H1 (cell line): Measurements from ENCODE around the gene TTC33.

Source experiments
- CHD2 ChIP-seq: IDR thresholded peaks from 2 replicates; pipeline ENCODE4 v1.6.1; 2012; ENCODE audit warnings: low read length, improper control_type of control experiment
- CTCF ChIP-seq, 3 experiments: IDR thresholded peaks; 1 replicate in 2 of 3; 2 replicates in 1 of 3; pipeline versions ENCODE4 v1.5.1 to v1.6.1; 2011; ENCODE audit warnings: low read length in 3 of 3, mild to moderate bottlenecking in 3 of 3, inconsistent platforms in 2 of 3, low read depth in 1 of 3, moderate library complexity in 1 of 3; ENCODE audit not compliant: insufficient read depth in 1 of 3; ENCODE audit errors: control extremely low read depth in 1 of 3
- EP300 ChIP-seq, 2 experiments: IDR thresholded peaks; 1 replicate in 1 of 2; 2 replicates in 1 of 2; pipeline ENCODE4 v1.6.1; 2011 to 2012; ENCODE audit warnings: low read depth in 2 of 2, low read length in 2 of 2, mild to moderate bottlenecking in 2 of 2, borderline replicate concordance in 1 of 2, inconsistent platforms in 1 of 2, moderate library complexity in 1 of 2
- EZH2 ChIP-seq: fragments of 200-600 bp; sonication (generic); IDR thresholded peaks from 2 replicates; pipeline ENCODE4 v1.7.1; 2012; ENCODE audit warnings: low read depth, mild to moderate bottlenecking, moderate library complexity, low read length, inconsistent platforms; ENCODE audit not compliant: severe bottlenecking
- FOSL1 ChIP-seq: IDR thresholded peaks from 2 replicates; pipeline ENCODE4 v1.6.1; 2011; ENCODE audit warnings: mild to moderate bottlenecking, low read depth, low read length, moderate library complexity; ENCODE audit not compliant: insufficient read depth
- JUND ChIP-seq: IDR thresholded peaks from 2 replicates; pipeline ENCODE4 v1.6.1; 2011; ENCODE audit warnings: mild to moderate bottlenecking, improper control_type of control experiment, low read length
- POLR2A ChIP-seq, 2 experiments: IDR thresholded peaks; 1 replicate in 1 of 2; 2 replicates in 1 of 2; pipeline ENCODE4 v1.6.1; 2011; ENCODE audit warnings: low read depth in 2 of 2, low read length in 2 of 2, mild to moderate bottlenecking in 2 of 2; ENCODE audit errors: control extremely low read depth in 1 of 2
- POLR2AphosphoS5 ChIP-seq: IDR thresholded peaks from 2 replicates; pipeline ENCODE4 v1.6.1; 2011; ENCODE audit warnings: low read depth, low read length
- POU5F1 ChIP-seq: IDR thresholded peaks from 2 replicates; pipeline ENCODE4 v1.6.1; 2011; ENCODE audit warnings: low read depth, mild to moderate bottlenecking, low read length, moderate library complexity
- RFX5 ChIP-seq: IDR thresholded peaks from 2 replicates; pipeline ENCODE4 v1.6.1; 2011; ENCODE audit warnings: low read depth, low read length, improper control_type of control experiment, borderline replicate concordance
- SIN3A ChIP-seq, 2 experiments: IDR thresholded peaks in 1 of 2; conservative IDR thresholded peaks in 1 of 2; 2 replicates each; pipeline ENCODE4 v1.6.1; 2011 to 2012; ENCODE audit warnings: low read length in 2 of 2, improper control_type of control experiment in 1 of 2, low read depth in 1 of 2, mild to moderate bottlenecking in 1 of 2
- USF2 ChIP-seq: IDR thresholded peaks from 2 replicates; pipeline ENCODE4 v1.6.1; 2011; ENCODE audit warnings: low read length, improper control_type of control experiment
- ZNF274 ChIP-seq: IDR thresholded peaks from 2 replicates; pipeline ENCODE4 v1.7.0; 2012; ENCODE audit warnings: low read length, borderline replicate concordance; ENCODE audit errors: extremely low read depth

- TF ChIP-seq CTCF (IDR thresholded peaks at IDR 0.05; ENCODE audit: control extremely low read depth in 1 of 3, insufficient read depth in 1 of 3, low read depth in 1 of 3, low read length in 3 of 3) (no peak), EP300 (IDR thresholded peaks at IDR 0.05; ENCODE audit: borderline replicate concordance in 1 of 2, low read depth in 2 of 2, low read length in 2 of 2) (no peak), POLR2A (IDR thresholded peaks at IDR 0.05; ENCODE audit: control extremely low read depth in 1 of 2, low read depth in 2 of 2, low read length in 2 of 2) (no peak), USF2 (no peak), ZNF274 (no peak), EZH2 (no peak), FOSL1 (no peak), RFX5 (no peak), POLR2AphosphoS5 (no peak), SIN3A (conservative IDR thresholded peaks at IDR 0.05 in 1 of 2, IDR thresholded peaks at IDR 0.05 in 1 of 2; ENCODE audit: low read depth in 1 of 2, low read length in 2 of 2) (no peak), POU5F1 (no peak), CHD2 (no peak), JUND (no peak)
Observed at GRCh38 chr5:40515476-40515875, 240.3 kb downstream of the TTC33 start.
